Measurements from ENCODE around the gene KRT6C. TPM values are rescaled to one million over a fixed set of nuclear protein-coding genes. Genes with fewer than 3 reads are reported as not detected.

Gene KRT6C
- total RNA-seq, 1 donor from 2014 or later: not detected

- Histone ChIP-seq H3K4me1 (no peaks in the 10 kb centered on the region), H3K27ac (no peak overlapping the region), H3K4me3 (no peak overlapping the region), H3K9me3 (no peaks in the 10 kb centered on the region), H3K27me3 (ENCODE audit: low read depth) (peaks cover 13% of the 10 kb centered on the region), H3K36me3 (no peaks in the 10 kb centered on the region)
- ATAC-seq (no peak), DNase-seq (no peak)
- intact Hi-C loops (cut with DNase I): no loop called here
- TF ChIP-seq, protein P1, sequence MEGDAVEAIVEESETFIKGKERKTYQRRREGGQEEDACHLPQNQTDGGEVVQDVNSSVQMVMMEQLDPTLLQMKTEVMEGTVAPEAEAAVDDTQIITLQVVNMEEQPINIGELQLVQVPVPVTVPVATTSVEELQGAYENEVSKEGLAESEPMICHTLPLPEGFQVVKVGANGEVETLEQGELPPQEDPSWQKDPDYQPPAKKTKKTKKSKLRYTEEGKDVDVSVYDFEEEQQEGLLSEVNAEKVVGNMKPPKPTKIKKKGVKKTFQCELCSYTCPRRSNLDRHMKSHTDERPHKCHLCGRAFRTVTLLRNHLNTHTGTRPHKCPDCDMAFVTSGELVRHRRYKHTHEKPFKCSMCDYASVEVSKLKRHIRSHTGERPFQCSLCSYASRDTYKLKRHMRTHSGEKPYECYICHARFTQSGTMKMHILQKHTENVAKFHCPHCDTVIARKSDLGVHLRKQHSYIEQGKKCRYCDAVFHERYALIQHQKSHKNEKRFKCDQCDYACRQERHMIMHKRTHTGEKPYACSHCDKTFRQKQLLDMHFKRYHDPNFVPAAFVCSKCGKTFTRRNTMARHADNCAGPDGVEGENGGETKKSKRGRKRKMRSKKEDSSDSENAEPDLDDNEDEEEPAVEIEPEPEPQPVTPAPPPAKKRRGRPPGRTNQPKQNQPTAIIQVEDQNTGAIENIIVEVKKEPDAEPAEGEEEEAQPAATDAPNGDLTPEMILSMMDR (IDR thresholded peaks at IDR 0.05): no peak
Observed at GRCh38 chr12:52432559-52433207, 40.9 kb downstream of the KRT6C start.

- no peaks in the 10 kb centered on the region for H3K36me3 ChIP-seq
- TF ChIP-seq, protein P1 (IDR thresholded peaks at IDR 0.05): no peak
- H3K9me3 ChIP-seq: no peaks in the 10 kb centered on the region
- ATAC-seq (no peak), DNase-seq (no peak)
- H3K27me3 ChIP-seq (ENCODE audit: low read depth): peaks cover 13% of the 10 kb centered on the region
- H3K27ac ChIP-seq: no peak overlapping the region
- no peaks in the 10 kb centered on the region for H3K4me1 ChIP-seq
- no peak overlapping the region for H3K4me3 ChIP-seq
- intact Hi-C loops (cut with DNase I): no loop called here
Observed at GRCh38 chr12:52428121-52428520, 45.5 kb downstream of the KRT6C start.

GRCh38 chr12:52427083-52427482 lies 46.5 kb downstream of the KRT6C start:
- H3K4me1 ChIP-seq: no peaks in the 10 kb centered on the region
- no peaks in the 10 kb centered on the region for H3K9me3 ChIP-seq
- ATAC-seq: no peak
- no peak overlapping the region for H3K27ac ChIP-seq
- TF ChIP-seq, protein P1 (IDR thresholded peaks at IDR 0.05): no peak
- no peak for DNase-seq
- intact Hi-C loops (cut with DNase I): no loop called here
- no peak overlapping the region for H3K4me3 ChIP-seq
- H3K36me3 ChIP-seq: no peaks in the 10 kb centered on the region
- H3K27me3 ChIP-seq (ENCODE audit: low read depth): peaks cover 13% of the 10 kb centered on the region

GRCh38 chr12:52426034-52426433 lies 47.6 kb downstream of the KRT6C start:
- intact Hi-C loops (cut with DNase I): no loop called here
- no peak overlapping the region for H3K27ac ChIP-seq
- no peaks in the 10 kb centered on the region for H3K36me3 ChIP-seq
- ATAC-seq (no peak), DNase-seq (no peak)
- H3K4me1 ChIP-seq: no peaks in the 10 kb centered on the region
- H3K9me3 ChIP-seq: no peaks in the 10 kb centered on the region
- TF ChIP-seq, protein P1 (IDR thresholded peaks at IDR 0.05): no peak
- peaks cover 11% of the 10 kb centered on the region for H3K27me3 ChIP-seq (ENCODE audit: low read depth)
- no peak overlapping the region for H3K4me3 ChIP-seq

- H3K36me3 ChIP-seq: no peaks in the 10 kb centered on the region
- H3K4me1 ChIP-seq: no peaks in the 10 kb centered on the region
- ATAC-seq: no peak
- intact Hi-C loops (cut with DNase I): no loop called here
- no peak overlapping the region for H3K27ac ChIP-seq
- H3K4me3 ChIP-seq: no peak overlapping the region
- DNase-seq: no peak
- TF ChIP-seq, protein P1 (IDR thresholded peaks at IDR 0.05): no peak
- peaks cover 6% of the 10 kb centered on the region for H3K27me3 ChIP-seq (ENCODE audit: low read depth)
- H3K9me3 ChIP-seq: no peaks in the 10 kb centered on the region
Observed at GRCh38 chr12:52425466-52425865, 48.1 kb downstream of the KRT6C start.

Measured in lower lobe of right lung (tissue), 2 donors.